Epidermal melanocyte (primary cell): ENCODE measurements around the gene DMTF1.
"Not testable (repeated sequence)": the region's sequence is repeated elsewhere in the genome, so short reads cannot be mapped to it uniquely, and the experiment has no call there.

Experiments
- DNase-seq: peaks from one replicate; pipeline ENCODE4 v3.0.0; 2011; ENCODE audit warnings: low spot score; ENCODE audit not compliant: insufficient read length

Gene DMTF1

GRCh38 chr7:87220734-87221215, 68.5 kb downstream of the DMTF1 start:
- no peak for DNase-seq

- no peak for DNase-seq
These were observed 71.4 kb downstream of the DMTF1 start for GRCh38 chr7:87223666-87224065.

- no peak for DNase-seq
These were observed 73.4 kb downstream of the DMTF1 start for GRCh38 chr7:87225696-87226095.

GRCh38 chr7:87226495-87226894, 74.2 kb downstream of the DMTF1 start:
- DNase-seq: no peak

GRCh38 chr7:87231258-87231657, 79.0 kb downstream of the DMTF1 start:
- no peak for DNase-seq

GRCh38 chr7:87231711-87232110, 79.5 kb downstream of the DMTF1 start:
- DNase-seq: no peak

GRCh38 chr7:87234949-87235348, 82.7 kb downstream of the DMTF1 start:
- DNase-seq: no peak

GRCh38 chr7:87238464-87239051, 86.3 kb downstream of the DMTF1 start:
- DNase-seq: not testable (repeated sequence)

- not testable (repeated sequence) for DNase-seq
These were observed 93.4 kb downstream of the DMTF1 start for GRCh38 chr7:87245671-87246070.
